Measurements from ENCODE around the gene PPP2R2C. TPM values are rescaled to one million over a fixed set of nuclear protein-coding genes. Genes with fewer than 3 reads are reported as not detected.

The PPP2R2C gene
- total RNA-seq, 1 experiment from 2014 or later: 32.9 TPM

DNA sequence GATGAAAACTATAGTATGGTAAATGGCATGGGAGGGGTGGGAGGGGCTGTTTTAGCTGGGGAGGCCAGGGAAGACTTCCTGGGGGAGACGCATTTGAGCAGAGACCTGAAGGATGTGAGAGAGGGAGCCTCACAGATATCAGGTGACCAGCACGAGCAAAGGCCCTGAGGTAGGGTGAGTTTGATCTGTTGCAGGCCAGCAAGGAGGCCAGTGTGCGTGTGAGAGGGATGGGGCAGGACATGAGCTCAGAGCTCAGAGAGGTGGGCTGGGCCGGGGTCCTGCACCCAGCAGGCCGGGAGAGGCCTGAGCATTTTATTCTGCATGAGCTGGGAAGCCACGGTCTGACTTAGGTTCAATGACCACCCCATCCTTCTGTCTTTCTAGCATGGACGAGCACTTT, 80.0 kb downstream of the PPP2R2C start:
- no peak overlapping the region for H3K27ac ChIP-seq (ENCODE audit: low read depth, low read length)
- no peak overlapping the region for H3K4me3 ChIP-seq (replicated peaks in 1 of 2; ENCODE audit: low read depth in 1 of 2, low read length in 2 of 2)
- no TSS peak for BruUV-seq (replicated peaks)
- no peaks in the 10 kb centered on the region for H3K36me3 ChIP-seq (ENCODE audit: control insufficient read depth in 1 of 2, insufficient read depth in 2 of 2, low read length in 2 of 2)
- H3K4me1 ChIP-seq (ENCODE audit: control insufficient read depth in 1 of 2, insufficient read depth in 2 of 2, low read length in 2 of 2): peaks cover 15 to 40% of the 10 kb centered on the region in 2 experiments
- intact Hi-C loops (cut with micrococcal nuclease): loop anchor here (5.0 kb wide), 1 partner anchor 75 kb away; no protein-coding TSS in a partner anchor
- no peaks in the 10 kb centered on the region for H3K9me2 ChIP-seq (ENCODE audit: insufficient read depth)
- CTCF ChIA-PET: no interaction called here
- TF ChIP-seq, protein P1, sequence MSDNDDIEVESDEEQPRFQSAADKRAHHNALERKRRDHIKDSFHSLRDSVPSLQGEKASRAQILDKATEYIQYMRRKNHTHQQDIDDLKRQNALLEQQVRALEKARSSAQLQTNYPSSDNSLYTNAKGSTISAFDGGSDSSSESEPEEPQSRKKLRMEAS (IDR thresholded peaks at IDR 0.05): no peak
- TF ChIP-seq SP1 (IDR thresholded peaks at IDR 0.05; ENCODE audit: low read depth) (no peak), FOSL1 (IDR thresholded peaks at IDR 0.05; ENCODE audit: low read depth) (no peak)
- H3K79me2 ChIP-seq (ENCODE audit: insufficient read depth, low read length): no peaks in the 10 kb centered on the region
- no peak for DNase-seq (ENCODE audit: low read depth, low spot score)
- RAD21 ChIA-PET (ENCODE audit: low non-redundant PET in 1 of 2, low total read pairs in 2 of 2, uncharacterized antibody in 2 of 2, unreplicated experiment in 2 of 2): no interaction called here
- no peaks in the 10 kb centered on the region for H4K20me1 ChIP-seq (ENCODE audit: insufficient read depth)
- no peak overlapping the region for H3K9ac ChIP-seq (ENCODE audit: low read length)
- no peaks in the 10 kb centered on the region for H3K9me3 ChIP-seq (ENCODE audit: control insufficient read depth in 1 of 2, insufficient read depth in 1 of 2, low read depth in 1 of 2, low read length in 2 of 2)
- no peaks in the 10 kb centered on the region for H3K27me3 ChIP-seq (ENCODE audit: insufficient read depth, low read length)
- ATAC-seq: no peak
- H3K4me2 ChIP-seq (ENCODE audit: low read length): peak overlapping the region; percentile 73
- POLR2A ChIA-PET: no interaction called here
- H2AFZ ChIP-seq (ENCODE audit: low read depth, low read length, poor library complexity, severe bottlenecking): no peak overlapping the region

GRCh38 chr4:6391852-6392188, 80.6 kb downstream of the PPP2R2C start:
- ATAC-seq (peak; percentile 79), DNase-seq (ENCODE audit: low read depth, low spot score) (peak; percentile 46)
- ChIA-PET CTCF (interaction anchor here (0.6 kb wide), 1 partner anchor 75 kb away, joined by 6 read pairs; no protein-coding TSS in a partner anchor), POLR2A (interaction anchor here (0.6 kb wide), 1 partner anchor 151 kb away, joined by 3 read pairs; no protein-coding TSS in a partner anchor), RAD21 (ENCODE audit: low non-redundant PET in 1 of 2, low total read pairs in 2 of 2, uncharacterized antibody in 2 of 2, unreplicated experiment in 2 of 2) (no interaction called here)
- Histone ChIP-seq H3K27ac (ENCODE audit: low read depth, low read length) (peak overlapping the region; percentile 13; the same call in 1 of the 2 replicates), H4K20me1 (ENCODE audit: insufficient read depth) (no peaks in the 10 kb centered on the region), H2AFZ (ENCODE audit: low read depth, low read length, poor library complexity, severe bottlenecking) (no peak overlapping the region), H3K9me3 (ENCODE audit: control insufficient read depth in 1 of 2, insufficient read depth in 1 of 2, low read depth in 1 of 2, low read length in 2 of 2) (no peaks in the 10 kb centered on the region), H3K79me2 (ENCODE audit: insufficient read depth, low read length) (no peaks in the 10 kb centered on the region), H3K9ac (ENCODE audit: low read length) (peak overlapping the region; percentile 37), H3K9me2 (ENCODE audit: insufficient read depth) (no peaks in the 10 kb centered on the region), H3K4me2 (ENCODE audit: low read length) (peak overlapping the region; percentile 73), H3K36me3 (ENCODE audit: control insufficient read depth in 1 of 2, insufficient read depth in 2 of 2, low read length in 2 of 2) (no peaks in the 10 kb centered on the region), H3K4me1 (ENCODE audit: control insufficient read depth in 1 of 2, insufficient read depth in 2 of 2, low read length in 2 of 2) (peaks cover 15 to 40% of the 10 kb centered on the region in 2 experiments), H3K27me3 (ENCODE audit: insufficient read depth, low read length) (no peaks in the 10 kb centered on the region), H3K4me3 (replicated peaks in 1 of 2; ENCODE audit: low read depth in 1 of 2, low read length in 2 of 2) (peak overlapping the region in 1 of 2 experiments; percentile 29; a peak in 2 of 4 replicates)
- TF ChIP-seq POLR2A (IDR thresholded peaks at IDR 0.05; ENCODE audit: borderline replicate concordance, extremely low read depth, insufficient read depth, insufficient read length): no peak
- TF ChIP-seq CBX3 (IDR thresholded peaks at IDR 0.05; ENCODE audit: low read depth): 0 out of 2 replicates have a peak, but pooled peaks have one; percentile 48
- peak; percentile 90 for TF ChIP-seq FOSL1 (IDR thresholded peaks at IDR 0.05; ENCODE audit: low read depth)
- no peak for TF ChIP-seq ATF3 (IDR thresholded peaks at IDR 0.05)
- TF ChIP-seq EGR1 (IDR thresholded peaks at IDR 0.05; ENCODE audit: low read depth): no peak
- TF ChIP-seq SP1 (IDR thresholded peaks at IDR 0.05; ENCODE audit: low read depth): peak; percentile 87
- TF ChIP-seq JUND (IDR thresholded peaks at IDR 0.05): peak; percentile 92
- peak; percentile 34; the same call in 1 of the 2 replicates for TF ChIP-seq POLR2AphosphoS5 (IDR thresholded peaks at IDR 0.05; ENCODE audit: low read depth, low read length)
- TF ChIP-seq, protein P2, sequence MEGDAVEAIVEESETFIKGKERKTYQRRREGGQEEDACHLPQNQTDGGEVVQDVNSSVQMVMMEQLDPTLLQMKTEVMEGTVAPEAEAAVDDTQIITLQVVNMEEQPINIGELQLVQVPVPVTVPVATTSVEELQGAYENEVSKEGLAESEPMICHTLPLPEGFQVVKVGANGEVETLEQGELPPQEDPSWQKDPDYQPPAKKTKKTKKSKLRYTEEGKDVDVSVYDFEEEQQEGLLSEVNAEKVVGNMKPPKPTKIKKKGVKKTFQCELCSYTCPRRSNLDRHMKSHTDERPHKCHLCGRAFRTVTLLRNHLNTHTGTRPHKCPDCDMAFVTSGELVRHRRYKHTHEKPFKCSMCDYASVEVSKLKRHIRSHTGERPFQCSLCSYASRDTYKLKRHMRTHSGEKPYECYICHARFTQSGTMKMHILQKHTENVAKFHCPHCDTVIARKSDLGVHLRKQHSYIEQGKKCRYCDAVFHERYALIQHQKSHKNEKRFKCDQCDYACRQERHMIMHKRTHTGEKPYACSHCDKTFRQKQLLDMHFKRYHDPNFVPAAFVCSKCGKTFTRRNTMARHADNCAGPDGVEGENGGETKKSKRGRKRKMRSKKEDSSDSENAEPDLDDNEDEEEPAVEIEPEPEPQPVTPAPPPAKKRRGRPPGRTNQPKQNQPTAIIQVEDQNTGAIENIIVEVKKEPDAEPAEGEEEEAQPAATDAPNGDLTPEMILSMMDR (IDR thresholded peaks at IDR 0.05 in 2 of 3, conservative IDR thresholded peaks at IDR 0.05 in 1 of 3; ENCODE audit: borderline replicate concordance in 1 of 3, insufficient read depth in 1 of 3, low read depth in 2 of 3, low read length in 2 of 3): no peak
- TF ChIP-seq, protein P3, sequence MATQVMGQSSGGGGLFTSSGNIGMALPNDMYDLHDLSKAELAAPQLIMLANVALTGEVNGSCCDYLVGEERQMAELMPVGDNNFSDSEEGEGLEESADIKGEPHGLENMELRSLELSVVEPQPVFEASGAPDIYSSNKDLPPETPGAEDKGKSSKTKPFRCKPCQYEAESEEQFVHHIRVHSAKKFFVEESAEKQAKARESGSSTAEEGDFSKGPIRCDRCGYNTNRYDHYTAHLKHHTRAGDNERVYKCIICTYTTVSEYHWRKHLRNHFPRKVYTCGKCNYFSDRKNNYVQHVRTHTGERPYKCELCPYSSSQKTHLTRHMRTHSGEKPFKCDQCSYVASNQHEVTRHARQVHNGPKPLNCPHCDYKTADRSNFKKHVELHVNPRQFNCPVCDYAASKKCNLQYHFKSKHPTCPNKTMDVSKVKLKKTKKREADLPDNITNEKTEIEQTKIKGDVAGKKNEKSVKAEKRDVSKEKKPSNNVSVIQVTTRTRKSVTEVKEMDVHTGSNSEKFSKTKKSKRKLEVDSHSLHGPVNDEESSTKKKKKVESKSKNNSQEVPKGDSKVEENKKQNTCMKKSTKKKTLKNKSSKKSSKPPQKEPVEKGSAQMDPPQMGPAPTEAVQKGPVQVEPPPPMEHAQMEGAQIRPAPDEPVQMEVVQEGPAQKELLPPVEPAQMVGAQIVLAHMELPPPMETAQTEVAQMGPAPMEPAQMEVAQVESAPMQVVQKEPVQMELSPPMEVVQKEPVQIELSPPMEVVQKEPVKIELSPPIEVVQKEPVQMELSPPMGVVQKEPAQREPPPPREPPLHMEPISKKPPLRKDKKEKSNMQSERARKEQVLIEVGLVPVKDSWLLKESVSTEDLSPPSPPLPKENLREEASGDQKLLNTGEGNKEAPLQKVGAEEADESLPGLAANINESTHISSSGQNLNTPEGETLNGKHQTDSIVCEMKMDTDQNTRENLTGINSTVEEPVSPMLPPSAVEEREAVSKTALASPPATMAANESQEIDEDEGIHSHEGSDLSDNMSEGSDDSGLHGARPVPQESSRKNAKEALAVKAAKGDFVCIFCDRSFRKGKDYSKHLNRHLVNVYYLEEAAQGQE (IDR thresholded peaks at IDR 0.05; ENCODE audit: low read depth): no peak
- TF ChIP-seq, protein P1 (IDR thresholded peaks at IDR 0.05): peak; percentile 55
- TF ChIP-seq YY1 (IDR thresholded peaks at IDR 0.05; ENCODE audit: extremely low read depth, insufficient replicate concordance, low read depth, low read length): peak; percentile 7
- BruUV-seq (replicated peaks): no TSS peak
- intact Hi-C loops (cut with micrococcal nuclease): loop anchor here (5.0 kb wide), 1 partner anchor 75 kb away; no protein-coding TSS in a partner anchor

Measured in HCT116 (cell line).